Activated T-cell treated with anti-CD3 and anti-CD28 coated beads, Interleukin-2, amount 50 U/mL, for 24 hours (primary cell): ENCODE data around the gene TBC1D3I.
"Not testable (repeated sequence)": the region's sequence is repeated elsewhere in the genome, so short reads cannot be mapped to it uniquely, and the experiment has no call there.

Experiments used
- DNase-seq: peaks from one replicate; pipeline ENCODE4 v3.0.0-alpha.2; 2020
- H3K27ac Mint-ChIP-seq: 2 replicates; pipeline ENCODE4 v1.8.0; 2020; ENCODE audit warnings: mild to moderate bottlenecking, mixed read lengths
- H3K27me3 Mint-ChIP-seq: 2 replicates; pipeline ENCODE4 v1.8.0; 2020; ENCODE audit warnings: mixed read lengths
- H3K36me3 Mint-ChIP-seq: 2 replicates; pipeline ENCODE4 v1.8.0; 2020; ENCODE audit warnings: low read depth, mixed read lengths
- H3K4me1 Mint-ChIP-seq: 2 replicates; pipeline ENCODE4 v1.8.0; 2020; ENCODE audit warnings: low read depth, mixed read lengths
- H3K4me3 Mint-ChIP-seq: 2 replicates; pipeline ENCODE4 v1.8.0; 2020; ENCODE audit warnings: mild to moderate bottlenecking, moderate library complexity, mixed read lengths
- H3K9me3 Mint-ChIP-seq: 2 replicates; pipeline ENCODE4 v1.8.0; 2020; ENCODE audit warnings: mixed read lengths

Gene TBC1D3I

GRCh38 chr17:36264470-36264869, at the start of gene TBC1D3I:
Gene TBC1D3I, minus strand, starts transcription at chr17:36264570. Its CDS starts 1,585 bp downstream, at chr17:36262985.
- H3K27ac Mint-ChIP-seq, H3K27me3 Mint-ChIP-seq, DNase-seq, H3K9me3 Mint-ChIP-seq, H3K4me1 Mint-ChIP-seq, H3K36me3 Mint-ChIP-seq, H3K4me3 Mint-ChIP-seq: not testable (repeated sequence)

DNA sequence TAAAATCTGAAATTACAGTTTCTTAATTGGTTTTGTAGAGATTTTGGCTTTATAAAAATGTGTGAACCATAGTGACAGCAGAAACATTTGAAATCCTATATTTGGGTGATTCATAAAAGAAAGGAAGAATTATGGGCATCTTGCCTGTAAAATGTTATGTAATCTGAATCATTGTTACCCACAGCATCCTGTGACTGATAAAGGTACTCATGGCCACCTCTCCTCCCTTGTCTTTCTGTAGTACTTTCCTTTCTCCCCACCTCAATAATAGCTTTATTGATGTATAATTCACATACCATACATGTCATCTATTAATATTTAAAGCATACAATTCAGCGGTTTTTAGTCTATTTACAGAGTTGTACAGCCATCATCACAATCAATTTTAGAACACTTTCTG, 30.8 kb upstream of the TBC1D3I start:
- H3K9me3 Mint-ChIP-seq, H3K27ac Mint-ChIP-seq, H3K4me3 Mint-ChIP-seq, H3K27me3 Mint-ChIP-seq, H3K36me3 Mint-ChIP-seq, H3K4me1 Mint-ChIP-seq, DNase-seq: not testable (repeated sequence)

- H3K36me3 Mint-ChIP-seq, H3K4me1 Mint-ChIP-seq, H3K27ac Mint-ChIP-seq, H3K9me3 Mint-ChIP-seq, H3K4me3 Mint-ChIP-seq, DNase-seq, H3K27me3 Mint-ChIP-seq: not testable (repeated sequence)
These were observed 25.7 kb upstream of the TBC1D3I start for GRCh38 chr17:36289965-36290612.

- H3K4me1 Mint-ChIP-seq, H3K36me3 Mint-ChIP-seq, H3K9me3 Mint-ChIP-seq, H3K27ac Mint-ChIP-seq, H3K4me3 Mint-ChIP-seq, DNase-seq, H3K27me3 Mint-ChIP-seq: not testable (repeated sequence)
These were observed 19.8 kb upstream of the TBC1D3I start for GRCh38 chr17:36284219-36284618.

GRCh38 chr17:36283256-36283655, 18.9 kb upstream of the TBC1D3I start:
- not testable (repeated sequence) for H3K4me3 Mint-ChIP-seq, DNase-seq, H3K9me3 Mint-ChIP-seq, H3K4me1 Mint-ChIP-seq, H3K36me3 Mint-ChIP-seq, H3K27me3 Mint-ChIP-seq, H3K27ac Mint-ChIP-seq

GRCh38 chr17:36242046-36242445, 22.3 kb downstream of the TBC1D3I start:
- not testable (repeated sequence) for H3K27ac Mint-ChIP-seq, H3K4me1 Mint-ChIP-seq, H3K9me3 Mint-ChIP-seq, H3K27me3 Mint-ChIP-seq, H3K36me3 Mint-ChIP-seq, DNase-seq, H3K4me3 Mint-ChIP-seq

DNA sequence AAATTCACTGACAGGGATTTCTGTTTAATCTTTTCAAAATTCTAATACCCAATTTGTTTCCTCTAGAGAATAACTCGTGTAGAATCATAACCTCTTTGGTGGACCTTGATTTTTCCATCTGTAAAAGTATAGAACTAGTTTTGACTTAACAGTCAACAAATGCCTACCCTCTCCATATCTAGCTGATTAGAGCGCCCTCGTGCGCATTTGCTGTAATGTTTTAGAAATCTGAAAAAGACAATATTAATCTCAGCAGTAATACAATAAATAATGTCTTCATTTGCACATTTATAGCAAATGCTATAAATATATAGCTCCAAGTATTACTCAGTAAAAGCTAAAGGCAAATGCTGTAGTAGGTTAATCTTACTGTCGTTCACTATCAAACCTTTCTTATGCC, 34.7 kb downstream of the TBC1D3I start:
- not testable (repeated sequence) for H3K9me3 Mint-ChIP-seq, H3K27me3 Mint-ChIP-seq, H3K36me3 Mint-ChIP-seq, H3K4me3 Mint-ChIP-seq, H3K4me1 Mint-ChIP-seq, H3K27ac Mint-ChIP-seq, DNase-seq

- not testable (repeated sequence) for H3K36me3 Mint-ChIP-seq, H3K9me3 Mint-ChIP-seq, H3K4me1 Mint-ChIP-seq, DNase-seq, H3K4me3 Mint-ChIP-seq, H3K27ac Mint-ChIP-seq
- peaks cover 14% of the 10 kb centered on the region for H3K27me3 Mint-ChIP-seq
These were observed 41.4 kb downstream of the TBC1D3I start for GRCh38 chr17:36222967-36223366.

DNA sequence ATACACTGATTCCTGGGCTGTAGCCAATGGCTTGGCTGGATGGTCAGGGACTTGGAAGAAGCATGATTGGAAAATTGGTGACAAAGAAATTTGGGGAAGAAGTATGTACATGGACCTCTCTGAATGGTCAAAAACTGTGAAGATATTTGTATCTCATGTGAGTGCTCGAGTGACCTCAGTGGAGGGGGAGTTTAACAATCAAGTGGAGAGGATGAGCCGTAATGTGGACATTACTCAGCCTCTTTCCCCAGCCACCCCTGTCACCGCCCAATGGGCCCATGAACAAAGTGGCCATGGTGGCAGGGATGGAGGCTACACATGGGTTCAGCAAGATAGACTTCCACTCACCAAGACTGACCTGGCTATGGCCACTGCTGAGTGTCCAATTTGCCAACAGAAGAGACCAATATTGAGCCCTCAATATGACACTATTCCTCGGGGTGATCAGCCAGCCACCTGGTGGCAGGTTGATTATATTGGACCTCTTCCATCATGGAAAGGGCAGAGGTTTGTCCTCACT, 42.7 kb downstream of the TBC1D3I start:
- not testable (repeated sequence) for DNase-seq, H3K4me3 Mint-ChIP-seq, H3K36me3 Mint-ChIP-seq, H3K27ac Mint-ChIP-seq, H3K4me1 Mint-ChIP-seq
- Mint-ChIP-seq H3K27me3 (peaks cover 18% of the 10 kb centered on the region), H3K9me3 (peaks cover 12% of the 10 kb centered on the region)

DNA sequence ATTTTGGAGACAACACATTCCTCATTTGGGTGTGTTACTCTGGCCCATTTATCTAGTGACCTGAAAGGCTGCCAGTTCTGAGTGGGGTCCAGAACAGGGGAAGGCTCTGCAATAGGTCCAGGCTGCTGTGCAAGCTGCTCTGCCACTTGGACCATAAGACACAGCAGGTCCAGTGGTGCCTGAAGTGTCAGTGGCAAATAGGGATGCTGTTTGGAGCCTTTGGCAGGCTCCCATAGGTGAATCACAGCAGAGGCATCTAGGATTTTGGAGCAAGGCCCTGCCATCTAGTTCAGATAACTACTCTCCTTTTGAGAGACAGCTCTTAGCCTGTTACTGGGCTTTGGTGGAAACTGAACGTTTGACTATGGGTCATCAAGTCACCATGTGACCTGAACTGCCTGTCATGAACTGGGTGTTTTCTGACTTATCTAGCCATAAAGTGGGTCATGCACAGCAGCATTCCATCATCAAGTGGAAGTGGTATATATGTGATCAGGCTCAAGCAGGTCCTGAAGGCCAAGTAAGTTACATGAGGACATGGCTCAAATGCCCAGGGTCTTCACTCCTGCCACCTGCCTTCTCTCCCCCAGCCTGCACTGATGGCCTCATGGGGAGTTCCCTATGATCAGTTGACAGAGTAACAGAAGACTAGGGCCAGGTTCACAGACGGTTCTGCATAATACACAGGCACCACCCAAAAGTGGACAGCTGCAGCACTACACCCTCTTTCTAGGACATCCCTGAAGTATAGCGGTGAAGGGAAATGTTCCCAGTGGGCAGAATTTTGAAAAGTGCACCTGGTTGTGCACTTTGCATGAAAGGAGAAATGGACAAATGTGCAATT, 43.4 kb downstream of the TBC1D3I start:
- not testable (repeated sequence) for H3K4me1 Mint-ChIP-seq, H3K36me3 Mint-ChIP-seq, DNase-seq, H3K4me3 Mint-ChIP-seq, H3K27ac Mint-ChIP-seq
- peaks cover 18% of the 10 kb centered on the region for H3K27me3 Mint-ChIP-seq
- H3K9me3 Mint-ChIP-seq = peaks cover 12% of the 10 kb centered on the region

DNA sequence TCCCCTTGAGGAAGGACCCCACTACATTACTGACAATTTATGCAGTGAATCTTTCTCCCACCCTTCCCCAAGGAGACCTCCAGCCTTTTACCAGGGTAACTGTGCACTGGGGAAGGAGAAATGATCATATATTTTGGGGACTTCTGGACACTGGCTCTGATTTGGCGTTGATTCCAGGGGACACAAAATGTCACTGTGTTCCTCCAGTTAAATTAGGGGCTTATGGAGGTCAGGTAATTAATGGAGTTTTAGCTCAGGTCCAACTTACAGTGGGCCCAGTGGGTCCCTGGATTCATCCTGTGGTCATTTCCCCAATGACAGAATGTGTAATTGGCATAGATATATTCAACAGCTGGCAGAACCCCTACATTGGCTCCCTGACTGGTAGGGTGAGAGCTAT, 44.8 kb downstream of the TBC1D3I start:
- H3K36me3 Mint-ChIP-seq, DNase-seq, H3K4me1 Mint-ChIP-seq, H3K27ac Mint-ChIP-seq, H3K4me3 Mint-ChIP-seq: not testable (repeated sequence)
- H3K9me3 Mint-ChIP-seq = peaks cover 12% of the 10 kb centered on the region
- peaks cover 18% of the 10 kb centered on the region for H3K27me3 Mint-ChIP-seq

- DNase-seq, H3K27ac Mint-ChIP-seq, H3K4me1 Mint-ChIP-seq, H3K36me3 Mint-ChIP-seq, H3K4me3 Mint-ChIP-seq: not testable (repeated sequence)
- Mint-ChIP-seq H3K27me3 (peaks cover 34% of the 10 kb centered on the region), H3K9me3 (peaks cover 12% of the 10 kb centered on the region)
These were observed 48.7 kb downstream of the TBC1D3I start for GRCh38 chr17:36215406-36216308.

DNA sequence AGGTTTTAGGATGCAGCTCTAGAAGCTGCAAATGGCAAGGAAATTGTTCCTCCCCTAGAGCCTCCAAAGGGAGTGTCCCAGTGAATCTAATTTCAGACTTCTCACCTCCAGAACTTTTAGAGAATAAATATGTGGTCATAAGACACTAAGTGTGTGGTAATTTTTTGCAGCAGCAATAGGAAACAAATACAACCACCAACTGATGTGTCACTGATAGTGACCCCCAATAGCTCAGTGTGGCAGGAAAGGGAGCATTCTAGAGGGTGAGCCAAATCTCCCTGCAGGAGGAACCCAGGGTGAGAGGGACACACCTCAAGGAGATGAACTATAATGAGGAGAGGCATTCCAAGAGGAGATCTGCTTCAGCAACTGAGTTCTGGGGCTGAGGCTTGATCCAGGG, 49.5 kb downstream of the TBC1D3I start:
- Mint-ChIP-seq H3K36me3 (no peaks in the 10 kb centered on the region), H3K27me3 (peaks cover 35% of the 10 kb centered on the region), H3K4me3 (no peak overlapping the region), H3K27ac (no peak overlapping the region), H3K4me1 (peaks cover 4% of the 10 kb centered on the region), H3K9me3 (peaks cover 12% of the 10 kb centered on the region)
- no peak for DNase-seq

- peaks cover 28% of the 10 kb centered on the region for H3K27me3 Mint-ChIP-seq
- H3K4me1 Mint-ChIP-seq = peaks cover 4% of the 10 kb centered on the region
- no peaks in the 10 kb centered on the region for H3K36me3 Mint-ChIP-seq
These were observed 50.7 kb downstream of the TBC1D3I start for GRCh38 chr17:36213695-36214094.

More at GRCh38 chr17:36213695-36214094, 50.7 kb downstream of the TBC1D3I start:
- H3K4me3 Mint-ChIP-seq = no peak overlapping the region
- no peak for DNase-seq
- no peak overlapping the region for H3K27ac Mint-ChIP-seq
- H3K9me3 Mint-ChIP-seq = peaks cover 7% of the 10 kb centered on the region
